Hepatocyte (in vitro differentiated cells): ENCODE measurements around the gene RUFY3. TPM values are rescaled to one million over a fixed set of nuclear protein-coding genes. Genes with fewer than 3 reads are reported as not detected.

Experiments
- DNase-seq: peaks from one replicate; pipeline ENCODE4 v3.0.0-alpha.2; 2016; ENCODE audit warnings: low spot score
- H2AFZ ChIP-seq: fragments of 200-600 bp; sonication (generic); 2 replicates; pipeline ENCODE4 v1.6.0; 2016; ENCODE audit warnings: antibody characterized with exemption, mild to moderate bottlenecking
- H3K27ac ChIP-seq: fragments of 200-600 bp; sonication (generic); 2 replicates; pipeline ENCODE4 v1.5.1; 2016; ENCODE audit warnings: mild to moderate bottlenecking
- H3K27me3 ChIP-seq: fragments of 200-600 bp; sonication (generic); 2 replicates; pipeline ENCODE4 v1.6.1; 2016
- H3K36me3 ChIP-seq: fragments of 200-600 bp; sonication (generic); replicated peaks from 2 replicates; pipeline ENCODE4 v1.5.1; 2016; ENCODE audit warnings: low read depth; ENCODE audit not compliant: insufficient read depth
- H3K4me1 ChIP-seq: fragments of 200-600 bp; sonication (generic); 2 replicates; pipeline ENCODE4 v1.5.1; 2016; ENCODE audit warnings: mild to moderate bottlenecking, moderate library complexity; ENCODE audit not compliant: insufficient read depth
- H3K4me2 ChIP-seq: fragments of 200-600 bp; sonication (generic); 2 replicates; pipeline ENCODE4 v1.6.0; 2016
- H3K4me3 ChIP-seq: fragments of 200-600 bp; sonication (generic); 2 replicates; pipeline ENCODE4 v1.5.1; 2016; ENCODE audit warnings: mild to moderate bottlenecking
- H3K79me2 ChIP-seq: fragments of 200-600 bp; sonication (generic); 2 replicates; pipeline ENCODE4 v1.6.0; 2017; ENCODE audit warnings: mild to moderate bottlenecking
- H3K9me2 ChIP-seq: fragments of 200-600 bp; sonication (generic); replicated peaks from 2 replicates; pipeline ENCODE4 v1.6.0; 2017; ENCODE audit warnings: mild to moderate bottlenecking; ENCODE audit not compliant: insufficient read depth
- H3K9me3 ChIP-seq: fragments of 200-600 bp; sonication (generic); 2 replicates; pipeline ENCODE4 v1.5.1; 2016; ENCODE audit warnings: low read depth, mild to moderate bottlenecking
- H4K20me1 ChIP-seq: fragments of 200-600 bp; sonication (generic); 2 replicates; pipeline ENCODE4 v1.6.0; 2016; ENCODE audit warnings: mild to moderate bottlenecking; ENCODE audit not compliant: insufficient read depth, poor library complexity, severe bottlenecking
- EZH2 ChIP-seq: fragments of 200-600 bp; sonication (generic); IDR thresholded peaks from 2 replicates; pipeline ENCODE4 v1.6.1; 2016; ENCODE audit warnings: antibody characterized with exemption, mild to moderate bottlenecking, borderline replicate concordance
- EZH2phosphoT487 ChIP-seq: fragments of 200-600 bp; sonication (generic); IDR thresholded peaks from one replicate; pipeline ENCODE4 v1.6.1; 2018; ENCODE audit warnings: antibody characterized with exemption, mild to moderate bottlenecking, low read depth, moderate library complexity; ENCODE audit not compliant: unreplicated experiment, severe bottlenecking
- WGBS: methylation state at CpG from one replicate; pipeline ENCODE4 v1.1.6; 2016; ENCODE audit warnings: low lambda C conversion rate; ENCODE audit errors: missing lambda C conversion rate; 5-methylcytosine and 5-hydroxymethylcytosine counted together
- polyA plus RNA-seq: library from polyadenylated mRNA; unstranded; fragments of >200 nt; fragmentation: Nextera tagmentation; extraction: Ambion mirVana; gene quantifications from 2 replicates; pipeline ENCODE4 v1.2.1, GENCODE V29; 2016
- total RNA-seq: library from RNA; depleted of rRNA; stranded (reverse); fragments of >200 nt; gene quantifications from 2 replicates; pipeline ENCODE4 v1.2.3, GENCODE V29; 2014
- TF ChIP-seq, protein P1 (sequence below): fragments of 200-600 bp; sonication (generic); IDR thresholded peaks from 2 replicates; pipeline ENCODE4 v1.5.1; 2016; ENCODE audit warnings: antibody characterized with exemption, mild to moderate bottlenecking; ENCODE audit not compliant: poor library complexity

Gene RUFY3
- total and polyA plus RNA-seq, 2 experiments from 2014 or later = 22.2 to 40.1 TPM

- H2AFZ ChIP-seq = no peak overlapping the region
- H3K4me1 ChIP-seq = no peaks in the 10 kb centered on the region
- no peak overlapping the region for H3K4me3 ChIP-seq
- no peak overlapping the region for H3K27ac ChIP-seq
- WGBS = 90% methylated on average over 7 of the region's 7 CpGs
- no peaks in the 10 kb centered on the region for H4K20me1 ChIP-seq
- TF ChIP-seq EZH2 = no peak
- TF ChIP-seq, protein P1, sequence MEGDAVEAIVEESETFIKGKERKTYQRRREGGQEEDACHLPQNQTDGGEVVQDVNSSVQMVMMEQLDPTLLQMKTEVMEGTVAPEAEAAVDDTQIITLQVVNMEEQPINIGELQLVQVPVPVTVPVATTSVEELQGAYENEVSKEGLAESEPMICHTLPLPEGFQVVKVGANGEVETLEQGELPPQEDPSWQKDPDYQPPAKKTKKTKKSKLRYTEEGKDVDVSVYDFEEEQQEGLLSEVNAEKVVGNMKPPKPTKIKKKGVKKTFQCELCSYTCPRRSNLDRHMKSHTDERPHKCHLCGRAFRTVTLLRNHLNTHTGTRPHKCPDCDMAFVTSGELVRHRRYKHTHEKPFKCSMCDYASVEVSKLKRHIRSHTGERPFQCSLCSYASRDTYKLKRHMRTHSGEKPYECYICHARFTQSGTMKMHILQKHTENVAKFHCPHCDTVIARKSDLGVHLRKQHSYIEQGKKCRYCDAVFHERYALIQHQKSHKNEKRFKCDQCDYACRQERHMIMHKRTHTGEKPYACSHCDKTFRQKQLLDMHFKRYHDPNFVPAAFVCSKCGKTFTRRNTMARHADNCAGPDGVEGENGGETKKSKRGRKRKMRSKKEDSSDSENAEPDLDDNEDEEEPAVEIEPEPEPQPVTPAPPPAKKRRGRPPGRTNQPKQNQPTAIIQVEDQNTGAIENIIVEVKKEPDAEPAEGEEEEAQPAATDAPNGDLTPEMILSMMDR = no peak
- no peak for TF ChIP-seq EZH2phosphoT487
- peaks cover 97% of the 10 kb centered on the region for H3K79me2 ChIP-seq
- no peaks in the 10 kb centered on the region for H3K36me3 ChIP-seq
- H3K9me3 ChIP-seq = no peaks in the 10 kb centered on the region
- no peak for DNase-seq
- H3K4me2 ChIP-seq = no peak overlapping the region
- no peaks in the 10 kb centered on the region for H3K27me3 ChIP-seq
- no peaks in the 10 kb centered on the region for H3K9me2 ChIP-seq
Measured at GRCh38 chr4:70712604-70713452, 8.9 kb upstream of the RUFY3 start.

GRCh38 chr4:70713453-70714078, 8.2 kb upstream of the RUFY3 start:
- Histone ChIP-seq H3K4me1 (no peaks in the 10 kb centered on the region), H3K4me3 (no peak overlapping the region), H3K9me2 (no peaks in the 10 kb centered on the region), H3K9me3 (no peaks in the 10 kb centered on the region), H2AFZ (no peak overlapping the region), H3K4me2 (no peak overlapping the region), H3K36me3 (no peaks in the 10 kb centered on the region), H3K27me3 (no peaks in the 10 kb centered on the region), H4K20me1 (no peaks in the 10 kb centered on the region), H3K79me2 (peaks cover 96% of the 10 kb centered on the region), H3K27ac (peak overlapping the region; percentile 28)
- WGBS = 72% methylated on average over 7 of the region's 7 CpGs
- TF ChIP-seq, protein P1 = no peak
- TF ChIP-seq EZH2 (no peak), EZH2phosphoT487 (no peak)
- DNase-seq = no peak

DNA sequence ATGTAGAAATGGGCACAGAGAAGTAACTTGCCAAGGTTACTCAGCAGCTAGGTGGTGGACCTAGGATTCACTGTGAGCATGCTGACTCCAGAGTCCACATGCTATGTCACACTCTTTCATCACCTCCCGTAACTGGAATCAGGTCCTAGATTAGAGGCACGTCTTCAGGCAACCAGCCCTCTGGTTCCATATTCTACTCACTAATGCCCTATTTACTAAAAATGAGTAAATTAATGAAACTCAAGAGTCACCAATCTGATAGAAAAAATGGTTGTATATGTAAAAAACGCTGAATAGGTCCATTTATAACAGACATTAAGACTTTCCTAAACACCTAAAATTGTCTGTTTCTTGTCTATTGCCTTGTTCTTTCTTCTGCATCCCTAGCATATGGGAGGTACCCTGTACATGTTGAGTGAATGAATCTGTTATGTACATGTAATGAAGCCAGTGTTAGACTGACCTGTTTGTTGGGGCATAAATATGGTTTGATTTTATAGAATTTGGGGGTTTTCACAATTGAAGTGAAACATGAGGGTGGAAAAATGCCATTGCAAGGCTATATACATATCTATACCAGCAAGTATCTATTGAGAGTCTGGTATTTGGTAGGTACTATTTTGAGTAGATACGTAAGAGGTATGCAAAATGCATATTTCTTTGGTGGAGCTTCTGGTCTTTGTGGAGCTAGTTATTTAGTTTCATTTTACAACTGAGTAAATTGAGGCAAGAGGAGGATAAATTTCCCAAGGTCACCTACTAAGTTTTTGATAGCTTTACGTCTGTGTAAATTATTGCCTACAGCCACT, 7.5 kb upstream of the RUFY3 start:
- DNase-seq = peak; percentile 49
- Histone ChIP-seq H3K36me3 (no peaks in the 10 kb centered on the region), H3K9me2 (no peaks in the 10 kb centered on the region), H2AFZ (no peak overlapping the region), H3K9me3 (no peaks in the 10 kb centered on the region), H3K4me3 (no peak overlapping the region), H3K4me2 (peak overlapping the region; percentile 41), H3K27me3 (no peaks in the 10 kb centered on the region), H3K79me2 (peaks cover 96% of the 10 kb centered on the region), H3K4me1 (no peaks in the 10 kb centered on the region), H4K20me1 (no peaks in the 10 kb centered on the region), H3K27ac (no peak overlapping the region)
- 73% methylated on average over 5 of the region's 5 CpGs for whole genome bisulfite sequencing
- TF ChIP-seq EZH2phosphoT487 = no peak
- TF ChIP-seq, protein P1 = no peak
- no peak for TF ChIP-seq EZH2
